Stimulated activated CD8-positive, alpha-beta memory T cell treated with anti-CD3 and anti-CD28 coated beads, Interleukin-2, amount 100 ng/mL, for 1 hour (primary cell): ENCODE data around the gene SLC5A3.

Source experiments
- DNase-seq, 2 donors: peaks; one replicate each; pipeline ENCODE4 v3.0.0-alpha.2; 2020; ENCODE audit warnings: low read depth in 2 of 2

The SLC5A3 gene

DNA sequence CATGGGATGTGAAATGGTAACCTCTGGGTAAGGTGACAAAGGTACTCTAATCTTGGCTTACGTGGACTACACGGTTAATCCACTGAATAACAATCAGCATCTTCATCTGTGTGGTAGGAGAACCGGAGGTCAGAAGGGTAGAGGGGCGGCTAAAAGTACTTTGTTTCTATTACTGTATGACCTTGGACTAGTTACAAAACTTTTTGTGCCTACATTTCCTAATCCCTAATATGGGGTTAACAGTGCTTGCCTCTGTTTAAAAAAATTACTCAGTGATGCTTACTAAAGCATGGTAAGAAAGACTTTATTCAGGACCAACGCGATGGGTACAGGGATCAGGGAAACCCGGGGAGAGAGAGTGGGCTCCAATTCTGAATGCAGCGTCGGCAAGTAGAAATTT is 1.7 kb upstream of the SLC5A3 start:
- DNase-seq = no peak

DNA sequence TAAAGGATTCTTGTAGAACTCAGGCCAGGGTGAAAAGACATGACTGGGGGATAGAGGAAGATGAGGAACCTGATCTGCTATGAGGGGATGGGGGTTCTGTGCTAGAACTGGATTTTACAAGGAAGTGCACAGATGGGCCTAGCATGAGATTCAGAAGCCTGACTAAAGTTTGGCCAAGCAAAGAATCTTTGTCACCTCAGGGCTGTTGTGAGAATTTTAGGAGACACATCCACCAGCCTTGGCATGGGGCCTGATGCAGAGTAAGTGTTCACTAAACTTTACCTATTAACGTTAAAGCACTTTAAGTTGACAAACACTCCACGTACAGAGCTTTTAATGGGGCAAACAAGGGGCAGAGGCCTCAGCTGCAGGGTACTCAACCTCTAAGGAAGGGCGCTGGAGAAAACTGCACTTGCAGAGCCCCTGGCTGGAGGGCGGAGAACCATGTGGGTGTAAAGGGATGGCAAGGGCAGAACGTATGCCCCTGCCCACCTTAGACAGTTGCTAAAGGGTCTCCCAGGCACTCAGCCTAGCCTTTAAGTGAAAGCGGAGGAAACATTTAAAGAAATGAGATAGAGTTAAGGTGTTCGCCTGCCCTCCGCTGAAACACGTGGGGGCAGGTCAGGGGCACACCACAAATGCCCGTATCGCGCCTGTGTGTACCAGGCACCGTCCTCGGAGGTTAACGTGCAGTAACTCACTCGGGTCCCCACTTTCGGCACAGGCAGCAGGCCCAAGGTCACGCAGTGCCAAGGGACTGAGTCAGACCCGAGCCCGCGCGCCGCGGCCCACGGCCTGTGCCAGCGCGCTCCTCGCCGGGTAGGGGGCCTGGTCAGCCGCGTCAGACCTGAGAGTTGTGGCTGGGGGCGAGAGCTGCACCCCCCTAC is 990 bp upstream of the SLC5A3 start:
- no peak for DNase-seq

DNA sequence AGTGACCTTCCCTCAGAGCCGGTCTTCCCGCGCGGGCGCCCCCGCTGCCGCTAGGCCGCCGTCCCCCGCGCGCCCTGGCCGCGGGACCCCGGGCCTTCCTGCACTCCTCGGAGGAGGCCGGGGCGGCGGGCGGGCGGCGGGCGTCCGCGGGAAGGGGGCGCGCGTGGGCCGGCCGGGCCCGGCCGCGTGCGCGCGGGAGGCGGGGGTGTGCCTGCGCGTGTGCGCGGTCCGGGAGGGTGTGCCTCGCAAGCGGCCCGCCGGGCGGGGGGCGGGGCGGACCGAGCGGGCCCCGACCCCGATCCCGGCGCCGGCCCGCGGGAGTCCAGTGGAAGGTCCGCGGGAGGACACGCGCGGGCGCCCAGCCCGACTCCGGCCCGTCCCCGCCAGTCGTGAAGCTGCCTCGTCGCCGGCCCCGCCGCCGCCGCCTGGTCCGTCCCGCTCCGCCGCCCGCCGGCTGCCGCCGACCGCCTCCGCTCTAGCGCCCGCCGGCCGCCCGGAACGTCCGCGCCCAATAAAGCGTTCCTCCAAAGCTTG is 438 bp downstream of the SLC5A3 start:
- DNase-seq = peak in 1 of 2 donors; percentile 38

DNA sequence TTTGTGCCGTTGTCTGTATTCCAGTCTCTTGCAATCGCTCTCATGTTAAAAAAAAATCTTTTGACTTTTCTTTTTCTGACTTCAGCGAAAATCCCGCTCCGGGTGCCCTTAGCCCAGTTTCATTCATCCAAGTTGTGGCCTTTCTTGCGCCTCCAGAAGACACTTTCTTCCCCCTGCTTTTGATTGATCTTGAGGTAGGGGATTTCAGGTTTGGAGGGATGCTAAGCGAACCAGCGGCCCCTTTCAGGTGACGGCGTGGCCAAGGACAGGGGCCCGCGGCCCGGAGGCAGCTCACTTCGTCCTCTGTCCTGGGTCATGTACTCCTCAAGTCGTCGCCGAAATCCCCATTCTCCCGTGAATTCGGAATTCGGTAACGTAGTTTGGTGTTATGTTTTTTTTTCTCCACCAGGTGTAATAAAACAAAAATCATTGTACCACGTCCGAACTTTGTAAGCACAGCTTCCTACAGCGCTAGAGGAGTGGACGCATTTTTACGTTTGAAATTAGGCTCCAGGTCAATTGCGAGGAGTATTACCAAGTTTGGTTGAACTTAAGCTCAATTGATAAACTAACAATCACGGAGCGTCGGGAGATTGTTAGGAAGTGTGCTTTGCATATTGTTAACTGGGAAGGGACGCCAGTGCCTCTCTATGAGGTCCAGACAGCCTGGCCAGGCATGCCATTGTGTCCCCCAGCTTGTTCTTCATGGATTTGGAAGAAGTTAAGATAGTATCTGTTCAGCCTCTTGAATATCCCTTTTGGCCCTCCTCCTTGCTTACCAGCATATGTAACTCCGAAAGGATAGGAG is 1.1 kb downstream of the SLC5A3 start:
- no peak for DNase-seq

DNA sequence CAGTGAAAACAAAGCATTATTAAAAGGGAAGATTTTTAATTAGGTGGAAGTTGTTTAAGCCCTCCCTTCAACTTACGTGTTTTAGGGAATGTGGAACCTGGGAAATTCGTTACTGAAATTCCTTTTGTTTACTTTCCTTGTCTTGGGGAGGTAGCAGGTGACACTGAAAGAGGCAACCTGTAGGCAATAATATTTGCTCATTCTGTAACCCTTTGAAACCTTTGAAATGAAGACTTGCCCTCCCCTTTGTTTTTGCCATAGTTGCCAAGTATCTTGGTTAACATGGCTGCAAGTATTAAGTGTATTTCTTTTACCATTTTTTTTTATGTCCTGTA is 1.7 kb downstream of the SLC5A3 start:
- no peak for DNase-seq

DNA sequence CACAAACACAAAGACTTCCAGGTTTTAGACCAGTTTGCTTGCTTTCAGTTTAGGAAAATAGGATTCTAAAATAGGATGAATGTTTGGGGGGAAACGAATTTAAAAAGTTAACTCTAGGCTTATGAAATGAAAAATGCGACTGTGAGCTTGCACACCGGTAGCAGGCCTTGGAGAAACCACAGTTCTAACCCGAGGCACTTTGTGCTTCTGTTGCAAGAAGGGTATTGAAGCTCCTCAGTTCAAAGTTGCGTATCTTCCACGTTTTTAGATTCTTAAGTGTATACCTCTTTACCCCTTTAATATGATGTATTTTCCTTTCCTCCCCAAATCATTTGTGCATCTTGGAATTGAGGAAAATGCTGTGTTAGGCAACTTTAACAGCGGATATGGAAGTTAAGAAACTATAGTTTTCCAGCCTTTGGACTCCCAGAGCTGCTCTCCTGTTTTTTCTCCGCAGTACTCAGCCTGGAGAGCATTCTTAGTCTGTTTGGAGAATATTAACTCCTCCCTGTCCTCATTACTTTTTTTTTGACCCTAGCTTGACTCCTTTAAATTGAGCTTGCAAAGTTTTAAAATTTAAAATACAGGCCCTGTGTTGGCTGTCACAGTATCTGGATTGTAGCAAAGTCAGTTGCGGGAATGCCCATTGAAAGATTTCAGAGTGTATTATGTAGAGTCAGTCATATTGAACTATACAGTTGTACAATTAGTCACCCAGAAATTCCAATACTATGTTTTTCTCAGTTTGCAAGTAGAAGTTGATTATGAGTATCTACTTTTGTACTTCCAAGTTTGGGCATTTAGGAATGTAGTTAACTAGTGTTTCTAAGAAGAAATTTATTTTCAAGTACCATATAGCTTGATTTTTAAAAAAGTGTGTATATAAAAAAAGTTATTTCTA is 2.6 kb downstream of the SLC5A3 start:
- no peak for DNase-seq

DNA sequence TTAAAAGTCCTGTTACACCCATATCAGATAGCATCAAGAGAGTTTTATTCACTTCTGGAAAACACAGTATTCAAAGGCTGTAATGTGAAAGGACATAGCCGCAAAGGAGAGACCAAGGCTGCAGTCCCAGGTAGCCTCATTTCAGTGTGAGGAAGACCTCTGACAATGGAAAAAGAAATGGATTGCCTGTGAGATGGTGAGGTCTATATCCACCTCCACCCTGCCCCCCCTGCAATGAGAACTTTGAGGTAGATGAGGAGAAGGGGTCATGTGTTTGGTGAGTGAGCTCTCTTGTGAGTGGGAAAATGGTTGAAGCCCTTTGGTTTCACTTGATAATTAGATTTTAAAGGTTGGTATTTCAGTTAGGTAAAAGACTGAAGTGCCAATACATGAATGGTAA is 3.5 kb downstream of the SLC5A3 start:
- DNase-seq = no peak

DNA sequence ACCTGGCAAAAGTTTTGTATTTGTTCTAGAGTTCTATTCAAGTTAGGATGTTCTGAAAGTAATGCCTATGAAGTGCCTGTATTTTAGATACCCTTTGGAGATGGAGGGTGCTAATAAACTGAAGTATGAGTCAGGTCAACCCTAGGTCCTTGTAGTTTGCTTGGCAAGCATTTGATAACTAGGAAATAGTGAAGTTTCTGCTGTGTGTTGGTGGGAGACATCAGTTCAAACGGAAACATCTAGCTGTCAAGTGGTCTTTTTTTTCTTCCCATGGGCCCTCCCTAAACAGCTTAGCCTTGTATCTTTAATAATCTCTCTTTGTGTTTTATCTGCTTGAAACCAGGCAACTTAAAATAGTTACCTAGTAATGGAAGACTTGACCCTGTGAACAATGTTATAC is 4.5 kb downstream of the SLC5A3 start:
- DNase-seq = no peak

DNA sequence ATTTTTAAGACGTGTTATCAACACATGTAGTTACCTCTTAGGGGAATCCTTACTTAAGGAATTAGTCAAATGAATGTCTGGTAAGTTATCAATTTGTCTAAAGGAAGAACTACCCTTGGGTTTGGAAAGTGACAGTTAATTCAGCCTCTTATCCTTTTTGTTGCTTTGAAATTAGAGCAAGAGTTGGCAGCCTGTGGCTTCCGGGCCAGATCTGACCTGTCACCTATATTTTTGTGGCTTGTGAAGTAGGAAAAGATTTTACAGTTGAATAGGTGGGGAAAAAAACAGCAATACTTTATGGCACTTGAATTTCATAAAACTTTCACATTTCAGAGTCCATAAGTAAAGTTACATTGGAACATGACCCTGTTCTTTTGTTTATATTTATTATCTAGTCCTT is 5.5 kb downstream of the SLC5A3 start:
- DNase-seq = no peak

DNA sequence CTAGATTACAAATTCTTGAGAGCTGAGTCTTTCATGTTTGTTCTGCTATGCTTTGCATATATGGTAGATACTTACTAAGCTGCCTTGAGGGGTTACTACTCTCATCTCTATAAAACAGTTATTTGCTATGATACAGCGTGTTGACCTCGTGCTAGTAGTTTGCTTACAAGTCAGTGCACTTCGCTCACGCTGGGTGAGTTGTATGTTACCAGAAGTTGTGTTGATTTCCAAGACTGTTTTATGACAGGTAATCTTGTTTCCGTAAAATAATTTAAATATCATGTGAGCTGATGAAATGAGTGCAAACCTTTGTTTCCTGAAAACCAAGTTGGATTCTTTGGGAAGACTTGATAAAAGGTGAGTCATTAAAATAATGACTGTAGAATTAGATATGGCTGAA is 7.3 kb downstream of the SLC5A3 start:
- DNase-seq = no peak

DNA sequence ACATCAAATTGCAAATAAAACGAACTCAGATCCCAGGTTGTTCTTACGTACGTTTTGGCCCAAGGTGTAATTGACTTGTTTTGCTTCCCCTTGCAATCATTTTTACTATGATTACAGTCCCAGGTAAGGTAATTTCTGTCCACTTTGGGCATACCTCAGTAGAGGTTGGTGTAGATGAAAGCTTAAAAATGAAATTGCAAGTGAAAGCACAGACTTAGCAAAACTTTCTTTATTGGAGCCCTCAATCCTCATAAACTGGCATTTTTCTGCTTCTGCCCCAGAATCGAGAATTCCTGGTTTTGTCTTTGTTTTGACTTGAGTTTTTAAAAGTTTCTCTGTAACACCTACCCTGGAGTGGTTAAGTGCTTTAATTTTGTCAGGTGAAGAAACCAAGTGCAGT is 9.4 kb downstream of the SLC5A3 start:
- no peak for DNase-seq

DNA sequence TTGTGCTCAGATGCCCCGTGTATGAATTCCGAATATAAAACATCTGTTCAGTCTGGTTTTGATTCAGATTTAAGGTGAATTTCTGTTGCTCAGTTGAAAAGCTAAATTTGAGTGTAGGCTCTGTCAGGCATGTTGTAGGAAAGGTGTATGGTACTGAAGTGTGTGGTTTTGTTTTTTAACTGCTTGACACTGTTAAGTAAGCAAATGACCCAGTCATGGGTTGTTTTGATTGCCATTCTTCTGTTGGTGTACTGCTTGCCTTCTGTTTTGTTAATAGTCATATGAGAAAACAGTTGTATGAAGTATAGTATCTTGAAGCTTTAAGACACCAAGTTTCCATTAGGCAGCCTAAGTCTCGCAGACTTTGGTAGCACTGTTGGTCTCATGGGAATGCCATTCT is 10.0 kb downstream of the SLC5A3 start:
- DNase-seq = no peak

DNA sequence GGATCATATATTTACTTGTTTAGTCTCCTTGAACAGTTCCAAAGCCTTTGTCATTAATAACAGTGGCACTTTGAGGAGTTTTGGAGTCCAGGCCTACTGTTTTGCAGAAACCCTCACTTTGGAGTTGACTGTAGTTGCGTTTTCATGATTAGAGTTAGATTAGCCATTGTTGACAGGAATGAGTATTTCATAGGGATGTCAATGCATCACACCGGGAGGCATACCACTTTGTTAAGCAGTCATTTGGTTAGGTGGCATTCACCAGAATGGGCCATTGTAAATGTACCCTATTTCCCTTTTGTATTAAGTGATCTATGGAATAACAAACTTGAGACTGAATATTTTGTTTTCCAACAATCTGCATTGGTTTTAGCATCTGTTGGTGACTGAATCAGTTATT is 11.8 kb downstream of the SLC5A3 start:
- no peak for DNase-seq

DNA sequence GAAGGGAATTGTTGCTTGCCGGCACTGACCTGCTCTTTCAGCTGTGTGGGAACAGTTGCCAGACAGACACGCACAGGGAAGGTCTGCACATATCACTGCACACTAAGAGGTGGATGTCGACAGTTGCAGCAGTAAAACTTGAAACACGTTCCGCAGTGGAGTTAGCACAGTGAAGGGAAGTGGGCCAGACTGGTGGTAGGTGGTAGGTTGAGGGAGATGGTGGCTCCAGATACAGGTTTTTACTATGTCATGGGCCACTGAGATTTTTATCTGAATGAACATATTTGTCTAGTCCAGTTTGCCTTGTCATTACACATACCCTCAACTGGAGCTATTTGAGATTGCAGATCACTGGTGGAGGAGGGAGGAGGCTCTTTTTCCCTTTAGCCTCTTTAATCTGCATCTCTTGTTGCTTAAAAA is 13.5 kb downstream of the SLC5A3 start:
- DNase-seq = no peak

DNA sequence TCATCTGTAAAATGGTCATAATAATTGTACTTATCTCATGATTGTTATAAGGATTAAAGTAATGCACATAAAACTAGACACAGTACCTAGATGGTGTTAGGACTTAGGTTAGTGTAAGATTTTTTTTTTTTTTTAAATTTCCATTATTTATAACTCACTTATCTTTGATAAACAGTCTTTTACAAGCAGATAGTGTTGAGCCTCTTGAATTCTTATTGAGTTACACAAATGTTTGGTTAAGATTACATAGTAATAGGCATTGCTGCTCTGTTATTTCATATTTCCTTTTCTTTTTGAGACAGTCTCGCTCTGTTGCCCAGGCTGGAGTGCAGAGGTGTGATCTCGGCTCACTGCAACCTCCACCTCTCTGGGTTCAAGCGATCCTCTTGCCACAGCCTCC is 15.4 kb downstream of the SLC5A3 start:
- no peak for DNase-seq

DNA sequence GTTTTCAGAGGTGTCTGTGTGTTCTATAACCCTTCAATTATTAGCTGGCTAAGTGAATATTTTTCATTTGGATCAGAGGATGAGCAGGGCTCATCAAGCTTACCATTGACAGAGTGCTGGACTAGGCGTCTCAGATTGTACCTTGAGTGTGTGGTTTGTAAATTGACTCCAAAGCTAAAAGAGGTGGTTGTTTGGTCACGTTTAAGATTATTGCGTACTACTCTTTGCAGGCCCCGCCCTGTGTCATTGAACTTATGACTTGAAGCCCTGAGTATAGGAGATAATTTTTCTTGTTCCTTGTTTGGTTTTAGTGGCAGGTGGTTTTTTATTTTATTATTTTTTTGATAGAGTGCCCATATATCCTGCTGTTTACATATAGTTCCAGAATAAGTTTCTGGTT is 17.7 kb downstream of the SLC5A3 start:
- no peak for DNase-seq

DNA sequence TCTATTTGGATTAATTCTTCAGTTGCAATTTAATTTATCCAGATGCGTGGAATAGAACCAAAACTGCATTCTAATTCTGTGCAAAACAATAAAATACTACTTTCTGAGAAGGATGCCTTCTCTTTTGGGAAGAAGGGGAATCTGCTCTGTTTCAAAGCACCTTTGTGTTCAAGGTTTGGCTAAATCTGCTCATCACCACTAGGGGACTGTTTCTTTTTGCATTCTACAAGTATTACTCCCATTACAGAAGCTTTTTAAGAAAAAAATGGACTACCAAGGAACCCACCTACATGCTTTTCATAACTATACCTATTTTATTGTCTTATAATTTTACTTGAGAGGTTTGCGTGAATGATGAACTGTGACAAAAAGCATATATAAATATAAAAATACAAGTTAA is 18.2 kb downstream of the SLC5A3 start:
- DNase-seq = no peak

DNA sequence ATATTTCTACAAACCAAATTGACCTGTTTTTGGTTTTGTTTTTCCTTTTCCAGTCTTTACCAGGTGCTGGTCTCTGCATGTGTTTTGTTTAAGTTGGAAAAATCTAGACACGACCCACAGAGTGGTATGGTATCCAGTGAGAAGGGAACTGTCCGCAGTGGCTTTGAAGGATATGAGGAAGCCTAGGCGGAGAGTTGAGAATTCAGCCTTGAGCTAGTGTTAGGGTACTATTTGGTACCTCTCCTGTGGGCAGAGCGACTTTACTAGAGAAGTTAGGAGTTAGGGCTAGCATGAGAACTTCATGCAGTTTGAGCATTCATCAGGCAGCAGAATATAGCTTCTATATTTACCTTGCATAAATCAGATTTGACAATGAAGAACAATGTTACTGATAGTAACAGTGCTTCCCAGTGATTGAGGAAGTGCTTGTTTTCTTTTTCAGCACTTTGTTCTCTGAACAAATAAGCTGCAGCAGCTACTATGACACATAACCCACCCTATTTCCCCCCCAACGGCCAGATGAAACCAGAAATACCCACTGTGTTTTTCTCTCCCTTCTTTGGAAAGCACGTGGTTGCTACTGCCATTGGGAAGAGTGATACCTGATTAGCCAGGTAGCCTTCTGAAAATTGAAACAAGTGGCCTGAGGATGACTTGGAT is 19.0 kb downstream of the SLC5A3 start:
- no peak for DNase-seq

DNA sequence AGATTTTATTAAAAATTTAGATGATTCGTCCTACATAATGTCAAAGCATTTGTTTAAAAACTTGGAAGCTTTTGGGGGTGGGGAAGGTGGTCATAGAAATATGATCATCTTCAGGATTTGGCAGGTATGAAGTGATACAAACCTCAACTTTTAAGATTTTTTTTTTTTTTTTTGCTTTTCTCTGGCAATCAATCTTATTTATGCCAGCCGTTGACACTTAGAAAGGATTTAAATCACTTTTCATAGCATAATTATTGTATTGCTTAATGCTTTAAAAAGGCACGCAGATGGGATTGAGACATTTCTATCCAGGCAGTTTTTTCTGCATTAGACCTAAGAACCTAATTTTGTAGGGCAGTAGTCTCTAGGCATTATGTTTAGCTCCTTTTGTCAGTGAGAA is 19.7 kb downstream of the SLC5A3 start:
- no peak for DNase-seq

DNA sequence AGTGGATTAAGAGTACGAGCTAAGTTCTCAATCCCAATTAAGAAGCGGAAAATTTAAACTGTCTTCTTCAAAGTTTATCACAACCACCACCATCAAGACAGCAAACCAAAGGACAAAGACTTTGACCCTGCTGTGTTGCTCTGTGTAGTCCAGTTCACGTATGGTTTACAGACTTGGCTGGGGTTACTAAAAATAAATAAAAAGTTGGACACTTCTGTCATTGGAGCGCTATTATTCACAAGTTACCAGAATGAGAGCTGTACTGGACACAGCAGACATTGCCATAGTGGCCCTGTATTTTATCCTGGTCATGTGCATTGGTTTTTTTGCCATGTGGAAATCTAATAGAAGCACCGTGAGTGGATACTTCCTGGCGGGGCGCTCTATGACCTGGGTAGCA is 21.6 kb downstream of the SLC5A3 start:
- no peak for DNase-seq

DNA sequence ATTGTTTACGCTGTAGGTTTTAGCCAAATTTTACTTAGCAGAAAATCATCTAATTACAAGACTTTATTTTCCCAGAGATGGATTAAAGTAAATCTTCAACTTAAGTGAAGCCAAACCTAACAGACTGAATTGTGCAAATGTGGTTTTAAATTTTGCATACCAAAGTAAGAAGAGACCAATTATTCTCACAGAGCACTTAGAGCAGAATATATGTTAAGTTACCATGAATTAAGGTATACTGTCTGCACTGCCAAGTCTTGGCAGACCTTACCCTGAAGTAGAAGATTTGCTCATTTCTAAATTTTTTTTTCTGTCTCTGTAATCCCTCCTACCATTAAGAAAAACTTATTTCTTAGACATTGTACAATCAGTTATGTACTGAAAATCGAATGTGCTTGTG is 24.1 kb downstream of the SLC5A3 start:
- DNase-seq = no peak
